HG03469 (cell line): Measurements from ENCODE around the gene FAH.

Source experiments
- ATAC-seq: cut with Tn5 transposase; IDR thresholded peaks from one replicate; pipeline ENCODE4 v1.9.1; 2021; ENCODE audit warnings: mild to moderate bottlenecking, moderate library complexity, moderate number of reproducible peaks; ENCODE audit not compliant: unreplicated experiment

Gene FAH

GRCh38 chr15:80194186-80194585 lies 41.4 kb downstream of the FAH start:
- no peak for ATAC-seq

- no peak for ATAC-seq
These were observed 42.1 kb downstream of the FAH start for GRCh38 chr15:80194914-80195313.

GRCh38 chr15:80199366-80199765 lies 46.6 kb downstream of the FAH start:
- ATAC-seq: no peak

- ATAC-seq: no peak
These were observed 47.1 kb downstream of the FAH start for GRCh38 chr15:80199869-80200268.

- no peak for ATAC-seq
These were observed 48.6 kb downstream of the FAH start for GRCh38 chr15:80201256-80202015.

GRCh38 chr15:80202016-80202315 lies 49.2 kb downstream of the FAH start:
- ATAC-seq: no peak

- ATAC-seq: no peak
These were observed 50.0 kb downstream of the FAH start for GRCh38 chr15:80202641-80203360.

- no peak for ATAC-seq
These were observed 50.6 kb downstream of the FAH start for GRCh38 chr15:80203361-80203885.

GRCh38 chr15:80204231-80204630 lies 51.4 kb downstream of the FAH start:
- no peak for ATAC-seq

GRCh38 chr15:80207887-80208286 lies 55.1 kb downstream of the FAH start:
- ATAC-seq: no peak

GRCh38 chr15:80208758-80209734 lies 56.2 kb downstream of the FAH start:
- ATAC-seq: no peak

- no peak for ATAC-seq
These were observed 58.1 kb downstream of the FAH start for GRCh38 chr15:80210611-80211573.

- no peak for ATAC-seq
These were observed 59.2 kb downstream of the FAH start for GRCh38 chr15:80211976-80212375.

GRCh38 chr15:80214910-80215309 lies 62.1 kb downstream of the FAH start:
- ATAC-seq: no peak

- ATAC-seq: no peak
These were observed 63.3 kb downstream of the FAH start for GRCh38 chr15:80216141-80216540.

GRCh38 chr15:80216911-80217310 lies 64.1 kb downstream of the FAH start:
- no peak for ATAC-seq

GRCh38 chr15:80217327-80217900 lies 64.6 kb downstream of the FAH start:
- ATAC-seq: no peak

GRCh38 chr15:80219955-80220354 lies 67.2 kb downstream of the FAH start:
- no peak for ATAC-seq

- no peak for ATAC-seq
These were observed 76.3 kb downstream of the FAH start for GRCh38 chr15:80228959-80229610.
